CD4-positive, alpha-beta T cell (primary cell): ENCODE measurements around the gene TTC21A. TPM values are rescaled to one million over a fixed set of nuclear protein-coding genes. Genes with fewer than 3 reads are reported as not detected.

ENCODE experiments used
- ATAC-seq: fragments of 200-7000 bp; cut with Tn5 transposase; one replicate; pipeline ENCODE4 v1.10.0; 2022; ENCODE audit warnings: mild to moderate bottlenecking; ENCODE audit not compliant: poor library complexity
- CTCF ChIA-PET: fragments of 350-600 bp; sonication (Branson Sonifier 250); formaldehyde crosslinking; loops from one replicate; lab custom pipeline; 2021; ENCODE audit warnings: antibody characterized with exemption, inconsistent platforms; lab: Charles Lee
- POLR2A ChIA-PET: fragments of 350-600 bp; sonication (Branson Sonifier 250); formaldehyde crosslinking; loops from one replicate; lab custom pipeline; 2021; ENCODE audit warnings: antibody characterized with exemption, inconsistent platforms; lab: Charles Lee
- DNase-seq, 14 experiments: peaks; one replicate each; pipeline ENCODE4 v3.0.0-alpha.2; 2013 to 2020; ENCODE audit warnings: mixed read lengths in 2 of 14
- H3K27ac ChIP-seq, 2 donors: one replicate each; pipeline versions ENCODE4 v1.5.1 to v1.7.0; 2013; ENCODE audit warnings: low read length in 2 of 2, low read depth in 1 of 2, mild to moderate bottlenecking in 1 of 2
- H3K27me3 ChIP-seq, 2 experiments: 1 replicate in 1 of 2; 2 replicates in 1 of 2; pipeline versions ENCODE4 v1.6.1 to v1.7.0; 2013; ENCODE audit warnings: low read length in 2 of 2, control low read depth in 1 of 2, mild to moderate bottlenecking in 1 of 2, moderate library complexity in 1 of 2; ENCODE audit not compliant: insufficient read depth in 2 of 2, control insufficient read depth in 1 of 2
- H3K36me3 ChIP-seq: one replicate; pipeline ENCODE4 v1.6.1; 2013; ENCODE audit warnings: low read length, control low read depth; ENCODE audit not compliant: insufficient read depth
- H3K4me1 ChIP-seq: one replicate; pipeline ENCODE4 v1.6.1; 2013; ENCODE audit warnings: low read length, control low read depth; ENCODE audit not compliant: insufficient read depth
- H3K4me3 ChIP-seq: one replicate; pipeline ENCODE4 v1.5.1; 2013; ENCODE audit warnings: mild to moderate bottlenecking, low read length, moderate library complexity
- H3K9me3 ChIP-seq, 2 experiments: 1 replicate in 1 of 2; 2 replicates in 1 of 2; pipeline versions ENCODE4 v1.6.1 to v1.7.0; 2013; ENCODE audit warnings: low read length in 2 of 2, mild to moderate bottlenecking in 2 of 2, control low read depth in 1 of 2, moderate library complexity in 1 of 2; ENCODE audit not compliant: control insufficient read depth in 1 of 2, insufficient read depth in 1 of 2
- H3K27ac Mint-ChIP-seq: one replicate; pipeline ENCODE4 v1.8.0; 2020; ENCODE audit warnings: mixed read lengths
- H3K27me3 Mint-ChIP-seq: one replicate; pipeline ENCODE4 v1.8.0; 2021; ENCODE audit warnings: mixed read lengths
- H3K36me3 Mint-ChIP-seq: one replicate; pipeline ENCODE4 v1.8.0; 2021; ENCODE audit warnings: low read depth, mixed read lengths
- H3K4me1 Mint-ChIP-seq: one replicate; pipeline ENCODE4 v1.8.0; 2021; ENCODE audit warnings: low read depth, mixed read lengths
- H3K4me3 Mint-ChIP-seq: one replicate; pipeline ENCODE4 v1.8.0; 2020; ENCODE audit warnings: mild to moderate bottlenecking, mixed read lengths
- H3K9me3 Mint-ChIP-seq: one replicate; pipeline ENCODE4 v1.8.0; 2020; ENCODE audit warnings: mixed read lengths
- intact Hi-C, 2 experiments: fragments of 100-400 bp; cut with DNase I in 1 of 2; cut with micrococcal nuclease in 1 of 2; formaldehyde crosslinking; loops; one replicate each; pipeline versions ENCODE4 v1.15.1 to v1.9.0; 2023 to 2025; cut with DNase I, micrococcal nuclease
- total RNA-seq, 174 experiments: library from RNA in 2 of 174; stranded (reverse) in 2 of 174; gene quantifications; one replicate each; pipeline ENCODE4 v1.2.3 and lab custom pipeline; 2021 to 2026
- TF ChIP-seq, protein P1 (sequence below): fragments of 200-600 bp; IDR thresholded peaks from one replicate; pipeline ENCODE4 v1.8.0; 2022; ENCODE audit warnings: antibody characterized with exemption, mild to moderate bottlenecking

Gene TTC21A
- total RNA-seq, 2 experiments from 2014 or later: 4.1 to 5.2 TPM

DNA sequence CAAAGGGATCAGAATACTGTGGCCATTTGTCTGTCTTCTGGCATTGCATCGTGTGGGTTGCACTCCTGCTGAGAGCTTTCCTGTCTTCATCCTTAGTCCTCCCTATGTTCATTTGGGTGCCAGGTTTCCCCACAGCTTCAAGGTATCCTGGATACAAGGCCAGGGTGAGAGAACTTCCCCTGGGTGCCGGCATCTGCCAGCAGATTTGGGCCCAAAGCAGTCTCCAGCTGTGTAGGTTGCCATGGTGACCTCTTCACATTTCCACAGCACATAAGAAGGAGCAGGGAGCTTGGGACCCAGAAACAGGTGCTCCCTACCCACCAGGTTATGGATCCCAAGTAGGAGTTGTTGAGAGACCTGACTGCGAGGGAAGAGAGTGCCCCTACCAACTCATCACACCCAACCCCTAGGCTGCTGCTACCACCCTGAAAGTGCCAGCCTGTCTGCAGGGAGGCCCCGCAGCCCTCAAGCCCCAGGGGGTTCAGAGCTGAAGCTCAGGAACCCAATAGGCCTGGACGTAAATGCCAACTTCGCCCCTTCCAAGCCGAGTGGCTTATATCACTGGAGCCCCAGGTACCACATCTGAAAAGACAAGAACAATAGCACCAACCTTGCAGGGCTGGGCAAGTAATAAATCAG, 19.9 kb downstream of the TTC21A start:
- Mint-ChIP-seq H3K4me1 (peaks cover 29% of the 10 kb centered on the region), H3K27ac (peak overlapping the region; percentile 61), H3K4me3 (no peak overlapping the region), H3K36me3 (no peaks in the 10 kb centered on the region), H3K27me3 (no peaks in the 10 kb centered on the region), H3K9me3 (no peaks in the 10 kb centered on the region)
- no peaks in the 10 kb centered on the region for H3K36me3 ChIP-seq
- no peaks in the 10 kb centered on the region for H3K27me3 ChIP-seq
- H3K9me3 ChIP-seq: no peaks in the 10 kb centered on the region
- intact Hi-C loops: loop anchor here in 1 of 2 experiments (2.0 to 5.0 kb wide), 2 partner anchors 23 to 65 kb away; partner anchors contain the start of gene XIRP1
- H3K27ac ChIP-seq: no peak overlapping the region
- no peak for ATAC-seq
- CTCF ChIA-PET: interaction anchor here (0.7 to 6.1 kb wide), 5 partner anchors 19 to 251 kb away, joined by 3 to 68 read pairs (median 3); partner anchors contain the start of genes GORASP1 and TTC21A
- POLR2A ChIA-PET: interaction anchor here (1.1 to 2.7 kb wide), 4 partner anchors 20 to 165 kb away, joined by 4 to 11 read pairs (median 6); no protein-coding TSS in a partner anchor
- DNase-seq: peak in 2 of 14 experiments; percentile 14 to 24
- TF ChIP-seq, protein P1, sequence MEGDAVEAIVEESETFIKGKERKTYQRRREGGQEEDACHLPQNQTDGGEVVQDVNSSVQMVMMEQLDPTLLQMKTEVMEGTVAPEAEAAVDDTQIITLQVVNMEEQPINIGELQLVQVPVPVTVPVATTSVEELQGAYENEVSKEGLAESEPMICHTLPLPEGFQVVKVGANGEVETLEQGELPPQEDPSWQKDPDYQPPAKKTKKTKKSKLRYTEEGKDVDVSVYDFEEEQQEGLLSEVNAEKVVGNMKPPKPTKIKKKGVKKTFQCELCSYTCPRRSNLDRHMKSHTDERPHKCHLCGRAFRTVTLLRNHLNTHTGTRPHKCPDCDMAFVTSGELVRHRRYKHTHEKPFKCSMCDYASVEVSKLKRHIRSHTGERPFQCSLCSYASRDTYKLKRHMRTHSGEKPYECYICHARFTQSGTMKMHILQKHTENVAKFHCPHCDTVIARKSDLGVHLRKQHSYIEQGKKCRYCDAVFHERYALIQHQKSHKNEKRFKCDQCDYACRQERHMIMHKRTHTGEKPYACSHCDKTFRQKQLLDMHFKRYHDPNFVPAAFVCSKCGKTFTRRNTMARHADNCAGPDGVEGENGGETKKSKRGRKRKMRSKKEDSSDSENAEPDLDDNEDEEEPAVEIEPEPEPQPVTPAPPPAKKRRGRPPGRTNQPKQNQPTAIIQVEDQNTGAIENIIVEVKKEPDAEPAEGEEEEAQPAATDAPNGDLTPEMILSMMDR: no peak
- no peak overlapping the region for H3K4me3 ChIP-seq
- H3K4me1 ChIP-seq: peaks cover 20% of the 10 kb centered on the region

DNA sequence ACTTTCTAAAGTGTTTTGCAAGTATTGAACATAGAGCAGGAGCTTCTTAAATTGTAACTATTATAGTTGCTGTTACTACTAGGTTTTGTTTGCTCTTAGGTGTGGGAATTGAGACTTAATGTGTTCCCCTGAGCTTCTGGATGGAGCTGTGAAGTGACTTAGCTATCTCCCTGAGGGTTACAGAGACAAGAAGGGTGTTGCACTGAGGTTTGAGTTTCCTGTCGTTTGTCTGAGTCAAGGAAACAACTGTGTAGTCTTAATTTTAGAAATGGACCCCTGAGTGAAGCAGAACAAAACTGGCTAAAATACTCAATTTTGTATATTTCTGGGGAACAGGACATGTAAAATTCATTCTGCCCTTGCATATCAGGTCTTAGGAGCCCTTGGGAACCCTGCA, 20.4 kb downstream of the TTC21A start:
- intact Hi-C loops: loop anchor here in 1 of 2 experiments (2.0 to 5.0 kb wide), 2 partner anchors 23 to 64 kb away; partner anchors contain the start of gene XIRP1
- Mint-ChIP-seq H3K4me3 (no peak overlapping the region), H3K27ac (peak overlapping the region; percentile 61), H3K9me3 (no peaks in the 10 kb centered on the region), H3K4me1 (peaks cover 29% of the 10 kb centered on the region), H3K36me3 (no peaks in the 10 kb centered on the region), H3K27me3 (no peaks in the 10 kb centered on the region)
- H3K4me1 ChIP-seq: peaks cover 20% of the 10 kb centered on the region
- TF ChIP-seq, protein P1: no peak
- no peak overlapping the region for H3K4me3 ChIP-seq
- H3K27me3 ChIP-seq: no peaks in the 10 kb centered on the region
- POLR2A ChIA-PET: interaction anchor here (2.6 to 2.7 kb wide), 2 partner anchors 20 to 160 kb away, joined by 9 to 11 read pairs; no protein-coding TSS in a partner anchor
- no peaks in the 10 kb centered on the region for H3K36me3 ChIP-seq
- ATAC-seq: peak; percentile 58
- no peaks in the 10 kb centered on the region for H3K9me3 ChIP-seq
- H3K27ac ChIP-seq: no peak overlapping the region
- peak in 1 of 14 experiments; percentile 16 for DNase-seq
- CTCF ChIA-PET: interaction anchor here (6.1 kb wide), 1 partner anchor 162 kb away, joined by 68 read pairs; no protein-coding TSS in a partner anchor

GRCh38 chr3:39128951-39129350, 21.5 kb downstream of the TTC21A start:
- Histone ChIP-seq H3K9me3 (no peaks in the 10 kb centered on the region), H3K27ac (no peak overlapping the region), H3K4me3 (no peak overlapping the region), H3K27me3 (no peaks in the 10 kb centered on the region), H3K36me3 (no peaks in the 10 kb centered on the region), H3K4me1 (peaks cover 20% of the 10 kb centered on the region)
- Mint-ChIP-seq H3K9me3 (no peaks in the 10 kb centered on the region), H3K27ac (no peak overlapping the region), H3K4me1 (peaks cover 29% of the 10 kb centered on the region), H3K4me3 (no peak overlapping the region), H3K36me3 (no peaks in the 10 kb centered on the region), H3K27me3 (no peaks in the 10 kb centered on the region)
- TF ChIP-seq, protein P1: no peak
- ATAC-seq (no peak), DNase-seq (peak in 1 of 14 experiments; percentile 16)
- POLR2A ChIA-PET: interaction anchor here (2.7 kb wide), 1 partner anchor 159 kb away, joined by 11 read pairs; no protein-coding TSS in a partner anchor
- CTCF ChIA-PET: interaction anchor here (6.1 kb wide), 1 partner anchor 161 kb away, joined by 68 read pairs; no protein-coding TSS in a partner anchor
- intact Hi-C loops: loop anchor here in 1 of 2 experiments (5.0 kb wide), 1 partner anchor 63 kb away; the partner anchor contains the start of gene XIRP1
